K562 (cell line): ENCODE measurements around the gene SPINK14.

Experiments
- EWSR1 ChIP-seq: fragments of 450-650 bp; IDR thresholded peaks from 2 replicates; pipeline ENCODE4 v1.6.1; 2018; ENCODE audit warnings: borderline replicate concordance, mild to moderate bottlenecking, low read depth, moderate library complexity; ENCODE audit not compliant: partially characterized antibody
- HCFC1 ChIP-seq: IDR thresholded peaks from 2 replicates; pipeline ENCODE4 v1.6.1; 2012; ENCODE audit warnings: low read depth, low read length, improper control_type of control experiment
- KLF13 ChIP-seq: fragments of 450-650 bp; IDR thresholded peaks from 2 replicates; pipeline ENCODE4 v1.6.1; 2016; ENCODE audit warnings: missing genetic modification characterization, low read depth, mild to moderate bottlenecking, missing compliant biosample characterization, moderate library complexity, borderline replicate concordance
- LEF1 ChIP-seq: fragments of 450-650 bp; IDR thresholded peaks from 2 replicates; pipeline ENCODE4 v1.6.1; 2016; ENCODE audit warnings: mild to moderate bottlenecking
- SAFB2 ChIP-seq: fragments of 200-400 bp; formaldehyde crosslinking; IDR thresholded peaks from 2 replicates; pipeline ENCODE4 v1.6.1; 2018; ENCODE audit warnings: borderline replicate concordance, low read length, low read depth, moderate library complexity; ENCODE audit not compliant: severe bottlenecking
- WHSC1 ChIP-seq: IDR thresholded peaks from one replicate; pipeline ENCODE4 v1.6.1; 2012; ENCODE audit warnings: low read length, control low read depth, inconsistent platforms
- ZNF232 ChIP-seq: sonication (generic); formaldehyde crosslinking; IDR thresholded peaks from 2 replicates; pipeline ENCODE4 v1.8.0; 2022; ENCODE audit warnings: mild to moderate bottlenecking, missing genetic modification reagents
- TF ChIP-seq, protein P1 (sequence below): sonication (generic); formaldehyde crosslinking; IDR thresholded peaks from 2 replicates; pipeline ENCODE4 v1.9.0; 2022; ENCODE audit warnings: mild to moderate bottlenecking, missing genetic modification reagents
- TF ChIP-seq, protein P2 (sequence below), 2 experiments: fragments of 250-450 bp in 1 of 2; fragments of 450-650 bp in 1 of 2; sonication (Bioruptor Pico) in 1 of 2; IDR thresholded peaks; 2 replicates each; pipeline versions ENCODE4 v1.6.1 to v1.8.0; 2016 to 2021; ENCODE audit warnings: mild to moderate bottlenecking in 2 of 2, moderate library complexity in 2 of 2, missing compliant biosample characterization in 1 of 2, missing genetic modification characterization in 1 of 2
- TF ChIP-seq, protein P3 (sequence below), 3 experiments: IDR thresholded peaks in 2 of 3; conservative IDR thresholded peaks in 1 of 3; 2 replicates each; pipeline ENCODE4 v1.5.1; 2011 to 2012; ENCODE audit warnings: low read length in 3 of 3, mild to moderate bottlenecking in 3 of 3, control low read depth in 2 of 3, improper control_type of control experiment in 1 of 3, inconsistent platforms in 1 of 3, low read depth in 1 of 3, mixed read lengths in 1 of 3, moderate library complexity in 1 of 3; ENCODE audit not compliant: insufficient read depth in 2 of 3

DNA sequence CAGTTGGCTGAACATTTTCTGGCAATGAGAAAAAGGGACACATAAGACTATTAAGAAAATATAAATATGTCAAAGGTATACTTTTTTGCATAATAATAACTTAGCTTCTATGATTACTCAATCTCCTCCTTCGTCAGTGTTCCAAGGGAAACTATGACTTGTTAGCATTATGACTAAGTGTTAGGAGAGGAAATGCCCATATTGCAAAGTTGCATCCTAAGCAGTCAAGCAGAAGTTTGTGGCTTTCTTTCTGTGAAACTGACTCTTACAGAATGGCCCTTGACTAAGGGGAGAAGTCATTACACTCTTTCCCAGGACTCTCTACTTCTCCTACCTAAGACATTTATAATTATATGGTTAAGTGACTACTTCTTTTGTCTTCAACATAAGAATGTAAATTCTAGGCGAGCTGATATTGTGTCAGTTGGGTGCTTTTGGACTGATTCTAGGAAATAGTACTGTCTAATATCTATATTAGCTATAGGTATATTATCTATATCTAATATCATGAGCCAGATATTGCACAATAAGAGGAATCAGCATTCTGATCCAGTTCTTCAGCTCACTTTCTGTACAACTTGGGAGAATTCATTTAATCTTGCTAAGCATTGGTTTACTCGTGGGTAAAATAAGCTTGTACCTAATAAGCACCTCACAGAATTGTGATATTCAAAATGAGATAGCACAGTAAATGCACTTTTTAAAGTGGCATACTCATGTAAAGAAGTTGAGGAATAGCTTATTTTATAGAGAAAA, 18.1 kb downstream of the SPINK14 start:
- TF ChIP-seq KLF13 (no peak), WHSC1 (no peak), LEF1 (no peak), HCFC1 (no peak), SAFB2 (no peak), ZNF232 (CRISPR knock-in tag) (no peak), EWSR1 (no peak)
- TF ChIP-seq, protein P1, sequence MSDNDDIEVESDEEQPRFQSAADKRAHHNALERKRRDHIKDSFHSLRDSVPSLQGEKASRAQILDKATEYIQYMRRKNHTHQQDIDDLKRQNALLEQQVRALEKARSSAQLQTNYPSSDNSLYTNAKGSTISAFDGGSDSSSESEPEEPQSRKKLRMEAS (CRISPR knock-in tag) = no peak
- TF ChIP-seq, protein P2, sequence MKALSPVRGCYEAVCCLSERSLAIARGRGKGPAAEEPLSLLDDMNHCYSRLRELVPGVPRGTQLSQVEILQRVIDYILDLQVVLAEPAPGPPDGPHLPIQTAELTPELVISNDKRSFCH (CRISPR knock-in tag; IDR thresholded peaks at IDR 0.05) = no peak
- TF ChIP-seq, protein P2 (tag; IDR thresholded peaks at IDR 0.05) = no peak
- TF ChIP-seq, protein P3, sequence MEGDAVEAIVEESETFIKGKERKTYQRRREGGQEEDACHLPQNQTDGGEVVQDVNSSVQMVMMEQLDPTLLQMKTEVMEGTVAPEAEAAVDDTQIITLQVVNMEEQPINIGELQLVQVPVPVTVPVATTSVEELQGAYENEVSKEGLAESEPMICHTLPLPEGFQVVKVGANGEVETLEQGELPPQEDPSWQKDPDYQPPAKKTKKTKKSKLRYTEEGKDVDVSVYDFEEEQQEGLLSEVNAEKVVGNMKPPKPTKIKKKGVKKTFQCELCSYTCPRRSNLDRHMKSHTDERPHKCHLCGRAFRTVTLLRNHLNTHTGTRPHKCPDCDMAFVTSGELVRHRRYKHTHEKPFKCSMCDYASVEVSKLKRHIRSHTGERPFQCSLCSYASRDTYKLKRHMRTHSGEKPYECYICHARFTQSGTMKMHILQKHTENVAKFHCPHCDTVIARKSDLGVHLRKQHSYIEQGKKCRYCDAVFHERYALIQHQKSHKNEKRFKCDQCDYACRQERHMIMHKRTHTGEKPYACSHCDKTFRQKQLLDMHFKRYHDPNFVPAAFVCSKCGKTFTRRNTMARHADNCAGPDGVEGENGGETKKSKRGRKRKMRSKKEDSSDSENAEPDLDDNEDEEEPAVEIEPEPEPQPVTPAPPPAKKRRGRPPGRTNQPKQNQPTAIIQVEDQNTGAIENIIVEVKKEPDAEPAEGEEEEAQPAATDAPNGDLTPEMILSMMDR (IDR thresholded peaks at IDR 0.05 in 2 of 3, conservative IDR thresholded peaks at IDR 0.05 in 1 of 3; ENCODE audit: insufficient read depth in 2 of 3, low read depth in 1 of 3, low read length in 3 of 3) = no peak
